HCT116 (cell line): ENCODE data around the gene LY6G6D. TPM values are rescaled to one million over a fixed set of nuclear protein-coding genes. Genes with fewer than 3 reads are reported as not detected.

Experiments
- ATAC-seq: fragments of 200-7000 bp; cut with Tn5 transposase; 2 replicates; pipeline ENCODE4 v1.9.1; 2020; ENCODE audit warnings: mild to moderate bottlenecking, moderate library complexity
- BruUV-seq: library from RNA; stranded (reverse); fragments of 400-500 nt; replicated peaks from 2 replicates; lab custom pipeline; 2021; lab: Mats Ljungman, UMichigan
- CTCF ChIA-PET: fragments of 300-600 bp; sonication (Branson Sonifier 250); formaldehyde crosslinking; loops from one replicate; lab custom pipeline; 2021; ENCODE audit warnings: antibody characterized with exemption; lab: Charles Lee
- POLR2A ChIA-PET: fragments of 300-600, 350-600 bp; sonication (Branson Sonifier 250); formaldehyde crosslinking; loops from one replicate; lab custom pipeline; 2021; ENCODE audit warnings: antibody characterized with exemption; lab: Charles Lee
- RAD21 ChIA-PET, 2 experiments: fragments of 300-600 bp; sonication (Branson Sonifier 250); formaldehyde crosslinking; loops; one replicate each; lab custom pipeline; 2023; ENCODE audit warnings: low total read pairs in 2 of 2; ENCODE audit not compliant: uncharacterized antibody in 2 of 2, unreplicated experiment in 2 of 2, low non-redundant PET in 1 of 2; lab: Charles Lee
- DNase-seq: peaks from one replicate; pipeline ENCODE4 v3.0.0-alpha.2; 2010; ENCODE audit warnings: low read depth, low spot score
- H2AFZ ChIP-seq: fragments of 200-600 bp; shearing (Covaris generic), sonication (generic); 2 replicates; pipeline ENCODE4 v1.6.1; 2017; ENCODE audit warnings: low read depth, mixed run types, mixed read lengths, antibody characterized with exemption, low read length; ENCODE audit not compliant: poor library complexity, severe bottlenecking
- H3K27ac ChIP-seq: 2 replicates; pipeline ENCODE4 v1.5.1; 2012; ENCODE audit warnings: low read depth, low read length
- H3K27me3 ChIP-seq: fragments of 200-600 bp; sonication (generic); 2 replicates; pipeline ENCODE4 v1.6.1; 2016; ENCODE audit warnings: mixed run types, low read length, mixed read lengths; ENCODE audit not compliant: insufficient read depth
- H3K36me3 ChIP-seq, 2 experiments: fragments of 200-500 bp in 1 of 2; fragments of 200-600 bp in 1 of 2; sonication (Bioruptor generic) in 1 of 2; sonication (generic) in 1 of 2; 2 replicates each; pipeline versions ENCODE4 v1.5.1 to v1.6.1; 2014 to 2016; ENCODE audit warnings: low read length in 2 of 2, inconsistent platforms in 1 of 2, mixed read lengths in 1 of 2, mixed run types in 1 of 2; ENCODE audit not compliant: insufficient read depth in 2 of 2, control insufficient read depth in 1 of 2
- H3K4me1 ChIP-seq, 2 experiments: fragments of 200-600 bp in 1 of 2; sonication (generic) in 1 of 2; 2 replicates each; pipeline versions ENCODE4 v1.5.1 to v1.6.1; 2012 to 2017; ENCODE audit warnings: low read length in 2 of 2, inconsistent platforms in 1 of 2, mild to moderate bottlenecking in 1 of 2, mixed read lengths in 1 of 2, mixed run types in 1 of 2, moderate library complexity in 1 of 2; ENCODE audit not compliant: insufficient read depth in 2 of 2, control insufficient read depth in 1 of 2
- H3K4me2 ChIP-seq: fragments of 200-600 bp; sonication (generic); 2 replicates; pipeline ENCODE4 v1.6.1; 2017; ENCODE audit warnings: mixed run types, low read length, mixed read lengths
- H3K4me3 ChIP-seq, 2 experiments: fragments of 200-600 bp in 1 of 2; sonication (generic) in 1 of 2; replicated peaks in 1 of 2; 2 replicates each; pipeline ENCODE4 v1.5.1; 2011 to 2016; ENCODE audit warnings: low read length in 2 of 2, control low read depth in 1 of 2, low read depth in 1 of 2, mild to moderate bottlenecking in 1 of 2, mixed read lengths in 1 of 2, mixed run types in 1 of 2
- H3K79me2 ChIP-seq: fragments of 200-600 bp; sonication (generic); 2 replicates; pipeline ENCODE4 v1.6.1; 2017; ENCODE audit warnings: mild to moderate bottlenecking, mixed run types, low read length, moderate library complexity, mixed read lengths; ENCODE audit not compliant: insufficient read depth
- H3K9ac ChIP-seq: fragments of 200-600 bp; sonication (generic); 2 replicates; pipeline ENCODE4 v1.6.1; 2016; ENCODE audit warnings: low read length, mixed read lengths
- H3K9me2 ChIP-seq: fragments of 200-600 bp; sonication (generic), shearing (Covaris generic); 2 replicates; pipeline ENCODE4 v1.6.1; 2017; ENCODE audit warnings: mixed run types, mild to moderate bottlenecking, moderate library complexity; ENCODE audit not compliant: insufficient read depth
- H3K9me3 ChIP-seq, 2 experiments: fragments of 200-500 bp in 1 of 2; fragments of 200-600 bp in 1 of 2; sonication (Bioruptor generic) in 1 of 2; sonication (generic) in 1 of 2; 2 replicates each; pipeline ENCODE4 v1.6.1; 2014 to 2017; ENCODE audit warnings: low read length in 2 of 2, mixed read lengths in 2 of 2, inconsistent platforms in 1 of 2, low read depth in 1 of 2, mild to moderate bottlenecking in 1 of 2, mixed run types in 1 of 2, moderate library complexity in 1 of 2; ENCODE audit not compliant: control insufficient read depth in 1 of 2, insufficient read depth in 1 of 2
- H4K20me1 ChIP-seq: fragments of 200-600 bp; sonication (generic), shearing (Covaris generic); 2 replicates; pipeline ENCODE4 v1.6.1; 2017; ENCODE audit warnings: mixed run types, mild to moderate bottlenecking, moderate library complexity; ENCODE audit not compliant: insufficient read depth
- CTCF ChIP-seq, 3 experiments: fragments of 200-600 bp in 1 of 3; sonication (generic) in 1 of 3; IDR thresholded peaks in 2 of 3; conservative IDR thresholded peaks in 1 of 3; 2 replicates each; pipeline ENCODE4 v1.5.1; 2012 to 2017; ENCODE audit warnings: low read depth in 2 of 3, low read length in 2 of 3, antibody characterized with exemption in 1 of 3, borderline replicate concordance in 1 of 3, control low read depth in 1 of 3, mild to moderate bottlenecking in 1 of 3, mixed read lengths in 1 of 3, mixed run types in 1 of 3, moderate library complexity in 1 of 3; ENCODE audit not compliant: insufficient read depth in 1 of 3
- EZH2phosphoT487 ChIP-seq: fragments of 200-600 bp; IDR thresholded peaks from 2 replicates; pipeline ENCODE4 v1.6.1; 2018; ENCODE audit warnings: antibody characterized with exemption, borderline replicate concordance
- FOSL1 ChIP-seq: IDR thresholded peaks from 2 replicates; pipeline ENCODE4 v1.6.1; 2012; ENCODE audit warnings: low read depth
- POLR2A ChIP-seq: IDR thresholded peaks from 2 replicates; pipeline ENCODE4 v1.7.0; 2011; ENCODE audit warnings: borderline replicate concordance; ENCODE audit not compliant: insufficient read depth, insufficient read length; ENCODE audit errors: extremely low read depth
- POLR2AphosphoS5 ChIP-seq: IDR thresholded peaks from 2 replicates; pipeline ENCODE4 v1.6.1; 2011; ENCODE audit warnings: mild to moderate bottlenecking, low read depth, low read length, moderate library complexity
- RAD21 ChIP-seq: IDR thresholded peaks from 2 replicates; pipeline ENCODE4 v1.6.1; 2012; ENCODE audit warnings: low read depth, mild to moderate bottlenecking
- TCF7L2 ChIP-seq: IDR thresholded peaks from 2 replicates; pipeline ENCODE4 v1.7.0; 2011; ENCODE audit warnings: borderline replicate concordance, inconsistent platforms; ENCODE audit not compliant: insufficient read depth, insufficient read length; ENCODE audit errors: extremely low read depth
- intact Hi-C: fragments of 100-400 bp; cut with micrococcal nuclease; formaldehyde crosslinking; loops from 2 replicates; pipeline ENCODE4 v1.10.0; 2022
- total RNA-seq: library from RNA; stranded (reverse); gene quantifications from one replicate; pipeline ENCODE4 v1.2.1, GENCODE V29; 2021; ENCODE audit not compliant: unreplicated experiment

Gene LY6G6D
- total RNA-seq, 1 experiment from 2014 or later, result not detected

DNA sequence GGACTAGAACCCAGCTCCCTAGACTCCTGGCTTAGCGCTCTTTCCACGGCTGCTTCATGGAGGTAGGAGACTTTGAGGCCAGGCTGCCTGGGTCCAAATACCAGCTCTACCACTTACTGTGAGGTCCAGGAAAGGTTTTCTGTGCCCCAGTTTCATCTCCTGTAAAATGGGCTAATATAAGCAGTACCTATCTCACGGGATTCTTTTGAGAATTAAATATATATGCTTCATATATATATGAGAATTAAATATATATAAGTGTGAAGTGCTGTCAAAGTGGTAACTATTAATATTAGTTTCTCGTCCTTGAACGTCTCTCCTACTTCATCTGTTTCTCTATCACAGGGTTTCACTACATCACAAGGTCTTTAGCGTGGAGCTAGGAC lies 24.1 kb upstream of the LY6G6D start:
- POLR2A ChIA-PET, result interaction anchor here (0.5 to 1.4 kb wide), 3 partner anchors 12 to 144 kb away, joined by 3 to 5 read pairs (median 3); partner anchors contain the start of genes ABHD16A, HSPA1B and NFKBIL1
- no peaks in the 10 kb centered on the region for H3K9me3 ChIP-seq
- no peaks in the 10 kb centered on the region for H3K27me3 ChIP-seq
- no peak for TF ChIP-seq CTCF (IDR thresholded peaks at IDR 0.05 in 2 of 3, conservative IDR thresholded peaks at IDR 0.05 in 1 of 3; ENCODE audit: borderline replicate concordance in 1 of 3, insufficient read depth in 1 of 3, low read depth in 2 of 3, low read length in 2 of 3)
- no peak for TF ChIP-seq POLR2A
- no peak for TF ChIP-seq TCF7L2
- TF ChIP-seq FOSL1, result no peak
- TF ChIP-seq EZH2phosphoT487, result no peak
- TF ChIP-seq POLR2AphosphoS5, result no peak
- no peak for TF ChIP-seq RAD21
- TF ChIP-seq, all 23 proteins: peak for 0
- Histone ChIP-seq H3K79me2 (no peaks in the 10 kb centered on the region), H3K27ac (0 out of 2 replicates have a peak overlapping the region, but pooled peaks have one; percentile 23), H2AFZ (no peak overlapping the region), H4K20me1 (no peaks in the 10 kb centered on the region), H3K9me2 (no peaks in the 10 kb centered on the region), H3K4me1 (peaks cover 11 to 16% of the 10 kb centered on the region in 2 experiments), H3K9ac (peak overlapping the region; percentile 30; the same call in 1 of the 2 replicates), H3K4me2 (peak overlapping the region; percentile 47), H3K36me3 (peaks cover 13 to 25% of the 10 kb centered on the region in 2 experiments; a peak in 2 of 4 replicates), H3K4me3 (no peak overlapping the region)
- intact Hi-C loops, result no loop called here
- ATAC-seq (no peak), DNase-seq (no peak)
- BruUV-seq, result no TSS peak
- RAD21 ChIA-PET, result no interaction called here
- CTCF ChIA-PET, result interaction anchor here (0.7 to 1.1 kb wide), 2 partner anchors 39 to 172 kb away, joined by 3 read pairs; partner anchors contain the start of gene NEU1
